ENCODE results near the gene LRIF1. TPM values are rescaled to one million over a fixed set of nuclear protein-coding genes. Genes with fewer than 3 reads are reported as not detected.

Gene LRIF1
- total and polyA plus RNA-seq, 10 of the 15 experiments (the other 5 are each of a cell fraction or from before 2014, with no cell fraction given) = 9.7 to 20.3 (median 15.8) TPM

DNA sequence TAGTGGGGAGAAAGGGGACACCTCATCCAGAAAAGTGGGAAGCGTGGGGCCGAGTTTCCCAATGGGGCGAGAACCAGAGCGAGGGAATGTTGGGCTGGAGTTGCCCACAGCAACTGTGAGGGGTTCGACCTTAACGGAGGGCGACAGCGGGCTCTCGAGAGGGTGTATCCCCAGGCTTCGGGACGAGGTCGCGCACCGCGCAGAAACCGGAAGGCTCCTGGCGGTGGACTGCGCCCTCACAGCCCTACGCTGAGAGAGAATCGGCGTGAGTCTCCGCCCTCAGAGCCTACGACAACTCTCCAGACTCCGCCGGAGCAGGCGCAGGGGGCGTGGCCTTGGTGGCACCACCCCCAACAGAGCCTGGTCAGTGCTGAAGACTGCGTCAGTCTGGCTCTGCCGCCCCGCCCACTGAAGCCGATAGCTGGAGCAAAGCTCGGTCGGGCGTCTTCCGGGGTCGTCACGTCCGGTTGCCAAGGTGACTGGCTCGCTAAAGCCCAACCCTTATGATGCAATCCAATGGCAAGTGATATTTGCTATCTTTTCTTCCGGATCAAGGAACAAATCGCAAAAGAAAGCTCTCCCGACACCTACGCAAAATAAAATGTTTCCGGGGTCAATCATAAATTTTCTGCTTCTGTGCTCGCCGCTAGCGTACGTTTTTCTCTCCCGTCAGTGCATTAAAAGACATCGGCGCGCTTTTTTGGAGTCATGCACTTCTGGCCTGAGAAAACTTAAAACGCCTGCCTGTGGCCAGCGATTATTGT lies at the start of gene LRIF1 (continued):
- TF ChIP-seq GATAD2B (conservative IDR thresholded peaks at IDR 0.05; ENCODE audit: low read depth) (no peak), MYC (IDR thresholded peaks at IDR 0.05; ENCODE audit: insufficient read depth, insufficient read length, insufficient replicate concordance, low read length, severe bottlenecking) (no peak), RB1 (IDR thresholded peaks at IDR 0.05; ENCODE audit: borderline replicate concordance) (no peak), SUPT20H (IDR thresholded peaks at IDR 0.05; ENCODE audit: borderline replicate concordance, control insufficient read depth, low read depth, low read length) (no peak), HDAC6 (IDR thresholded peaks at IDR 0.05; ENCODE audit: unreplicated experiment) (peak; percentile 76), PAX8 (IDR thresholded peaks at IDR 0.05) (no peak), FOXM1 (IDR thresholded peaks at IDR 0.05; ENCODE audit: low read depth, low read length) (no peak), RCOR1 (conservative IDR thresholded peaks at IDR 0.05; ENCODE audit: low read depth, low read length) (no peak), ATF7 (IDR thresholded peaks at IDR 0.05; ENCODE audit: low read depth) (peak; percentile 81), KAT2A (conservative IDR thresholded peaks at IDR 0.05; ENCODE audit: control insufficient read depth, low read depth, low read length) (no peak), POLR2AphosphoS5 (IDR thresholded peaks at IDR 0.05; ENCODE audit: low read length) (peak; percentile 99), JUNB (IDR thresholded peaks at IDR 0.05) (no peak), MEF2A (IDR thresholded peaks at IDR 0.05; ENCODE audit: insufficient read depth, low read depth, low read length) (no peak), TCF12 (IDR thresholded peaks at IDR 0.05; ENCODE audit: low read depth, low read length) (peak; percentile 62; the same call in 1 of the 2 replicates), TARDBP (IDR thresholded peaks at IDR 0.05; ENCODE audit: borderline replicate concordance) (no peak), MYB (IDR thresholded peaks at IDR 0.05; ENCODE audit: borderline replicate concordance, low read depth, low read length) (no peak), IRF4 (IDR thresholded peaks at IDR 0.05; ENCODE audit: low read depth, low read length) (no peak), YBX1 (IDR thresholded peaks at IDR 0.05) (no peak), RAD51 (IDR thresholded peaks at IDR 0.05) (peak; percentile 17; the same call in 1 of the 2 replicates), NFYA (IDR thresholded peaks at IDR 0.05; ENCODE audit: borderline replicate concordance, low read depth, low read length) (peak; percentile 64; the same call in 1 of the 2 replicates), CBX3 (IDR thresholded peaks at IDR 0.05; ENCODE audit: borderline replicate concordance, low read depth) (no peak)
- TF ChIP-seq, protein P1, sequence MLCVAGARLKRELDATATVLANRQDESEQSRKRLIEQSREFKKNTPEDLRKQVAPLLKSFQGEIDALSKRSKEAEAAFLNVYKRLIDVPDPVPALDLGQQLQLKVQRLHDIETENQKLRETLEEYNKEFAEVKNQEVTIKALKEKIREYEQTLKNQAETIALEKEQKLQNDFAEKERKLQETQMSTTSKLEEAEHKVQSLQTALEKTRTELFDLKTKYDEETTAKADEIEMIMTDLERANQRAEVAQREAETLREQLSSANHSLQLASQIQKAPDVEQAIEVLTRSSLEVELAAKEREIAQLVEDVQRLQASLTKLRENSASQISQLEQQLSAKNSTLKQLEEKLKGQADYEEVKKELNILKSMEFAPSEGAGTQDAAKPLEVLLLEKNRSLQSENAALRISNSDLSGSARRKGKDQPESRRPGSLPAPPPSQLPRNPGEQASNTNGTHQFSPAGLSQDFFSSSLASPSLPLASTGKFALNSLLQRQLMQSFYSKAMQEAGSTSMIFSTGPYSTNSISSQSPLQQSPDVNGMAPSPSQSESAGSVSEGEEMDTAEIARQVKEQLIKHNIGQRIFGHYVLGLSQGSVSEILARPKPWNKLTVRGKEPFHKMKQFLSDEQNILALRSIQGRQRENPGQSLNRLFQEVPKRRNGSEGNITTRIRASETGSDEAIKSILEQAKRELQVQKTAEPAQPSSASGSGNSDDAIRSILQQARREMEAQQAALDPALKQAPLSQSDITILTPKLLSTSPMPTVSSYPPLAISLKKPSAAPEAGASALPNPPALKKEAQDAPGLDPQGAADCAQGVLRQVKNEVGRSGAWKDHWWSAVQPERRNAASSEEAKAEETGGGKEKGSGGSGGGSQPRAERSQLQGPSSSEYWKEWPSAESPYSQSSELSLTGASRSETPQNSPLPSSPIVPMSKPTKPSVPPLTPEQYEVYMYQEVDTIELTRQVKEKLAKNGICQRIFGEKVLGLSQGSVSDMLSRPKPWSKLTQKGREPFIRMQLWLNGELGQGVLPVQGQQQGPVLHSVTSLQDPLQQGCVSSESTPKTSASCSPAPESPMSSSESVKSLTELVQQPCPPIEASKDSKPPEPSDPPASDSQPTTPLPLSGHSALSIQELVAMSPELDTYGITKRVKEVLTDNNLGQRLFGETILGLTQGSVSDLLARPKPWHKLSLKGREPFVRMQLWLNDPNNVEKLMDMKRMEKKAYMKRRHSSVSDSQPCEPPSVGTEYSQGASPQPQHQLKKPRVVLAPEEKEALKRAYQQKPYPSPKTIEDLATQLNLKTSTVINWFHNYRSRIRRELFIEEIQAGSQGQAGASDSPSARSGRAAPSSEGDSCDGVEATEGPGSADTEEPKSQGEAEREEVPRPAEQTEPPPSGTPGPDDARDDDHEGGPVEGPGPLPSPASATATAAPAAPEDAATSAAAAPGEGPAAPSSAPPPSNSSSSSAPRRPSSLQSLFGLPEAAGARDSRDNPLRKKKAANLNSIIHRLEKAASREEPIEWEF (IDR thresholded peaks at IDR 0.05; ENCODE audit: insufficient replicate concordance, low read depth, low read length) = no peak
- TF ChIP-seq, protein P2, sequence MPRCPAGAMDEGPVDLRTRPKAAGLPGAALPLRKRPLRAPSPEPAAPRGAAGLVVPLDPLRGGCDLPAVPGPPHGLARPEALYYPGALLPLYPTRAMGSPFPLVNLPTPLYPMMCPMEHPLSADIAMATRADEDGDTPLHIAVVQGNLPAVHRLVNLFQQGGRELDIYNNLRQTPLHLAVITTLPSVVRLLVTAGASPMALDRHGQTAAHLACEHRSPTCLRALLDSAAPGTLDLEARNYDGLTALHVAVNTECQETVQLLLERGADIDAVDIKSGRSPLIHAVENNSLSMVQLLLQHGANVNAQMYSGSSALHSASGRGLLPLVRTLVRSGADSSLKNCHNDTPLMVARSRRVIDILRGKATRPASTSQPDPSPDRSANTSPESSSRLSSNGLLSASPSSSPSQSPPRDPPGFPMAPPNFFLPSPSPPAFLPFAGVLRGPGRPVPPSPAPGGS (IDR thresholded peaks at IDR 0.05; ENCODE audit: borderline replicate concordance, insufficient read depth, low read depth, low read length, poor library complexity, severe bottlenecking) = no peak
- TF ChIP-seq, protein P3, sequence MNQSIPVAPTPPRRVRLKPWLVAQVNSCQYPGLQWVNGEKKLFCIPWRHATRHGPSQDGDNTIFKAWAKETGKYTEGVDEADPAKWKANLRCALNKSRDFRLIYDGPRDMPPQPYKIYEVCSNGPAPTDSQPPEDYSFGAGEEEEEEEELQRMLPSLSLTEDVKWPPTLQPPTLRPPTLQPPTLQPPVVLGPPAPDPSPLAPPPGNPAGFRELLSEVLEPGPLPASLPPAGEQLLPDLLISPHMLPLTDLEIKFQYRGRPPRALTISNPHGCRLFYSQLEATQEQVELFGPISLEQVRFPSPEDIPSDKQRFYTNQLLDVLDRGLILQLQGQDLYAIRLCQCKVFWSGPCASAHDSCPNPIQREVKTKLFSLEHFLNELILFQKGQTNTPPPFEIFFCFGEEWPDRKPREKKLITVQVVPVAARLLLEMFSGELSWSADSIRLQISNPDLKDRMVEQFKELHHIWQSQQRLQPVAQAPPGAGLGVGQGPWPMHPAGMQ (IDR thresholded peaks at IDR 0.05; ENCODE audit: borderline replicate concordance) = no peak

Measured in GM12878 (cell line).